ENCODE measurements around the gene BCL2L13. TPM values are rescaled to one million over a fixed set of nuclear protein-coding genes. Genes with fewer than 3 reads are reported as not detected.

The BCL2L13 gene
- total RNA-seq, 1 experiment from 2014 or later, result 26.0 TPM

- TF ChIP-seq, protein P1, sequence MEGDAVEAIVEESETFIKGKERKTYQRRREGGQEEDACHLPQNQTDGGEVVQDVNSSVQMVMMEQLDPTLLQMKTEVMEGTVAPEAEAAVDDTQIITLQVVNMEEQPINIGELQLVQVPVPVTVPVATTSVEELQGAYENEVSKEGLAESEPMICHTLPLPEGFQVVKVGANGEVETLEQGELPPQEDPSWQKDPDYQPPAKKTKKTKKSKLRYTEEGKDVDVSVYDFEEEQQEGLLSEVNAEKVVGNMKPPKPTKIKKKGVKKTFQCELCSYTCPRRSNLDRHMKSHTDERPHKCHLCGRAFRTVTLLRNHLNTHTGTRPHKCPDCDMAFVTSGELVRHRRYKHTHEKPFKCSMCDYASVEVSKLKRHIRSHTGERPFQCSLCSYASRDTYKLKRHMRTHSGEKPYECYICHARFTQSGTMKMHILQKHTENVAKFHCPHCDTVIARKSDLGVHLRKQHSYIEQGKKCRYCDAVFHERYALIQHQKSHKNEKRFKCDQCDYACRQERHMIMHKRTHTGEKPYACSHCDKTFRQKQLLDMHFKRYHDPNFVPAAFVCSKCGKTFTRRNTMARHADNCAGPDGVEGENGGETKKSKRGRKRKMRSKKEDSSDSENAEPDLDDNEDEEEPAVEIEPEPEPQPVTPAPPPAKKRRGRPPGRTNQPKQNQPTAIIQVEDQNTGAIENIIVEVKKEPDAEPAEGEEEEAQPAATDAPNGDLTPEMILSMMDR (conservative IDR thresholded peaks at IDR 0.05), result no peak
- Histone ChIP-seq H3K56ac (ENCODE audit: insufficient read length, low read depth, low read length) (no peak overlapping the region), H3K27me3 (ENCODE audit: insufficient read depth, low read length) (no peaks in the 10 kb centered on the region)
Observed at GRCh38 chr22:17638182-17638431, 450 bp upstream of the BCL2L13 start.

More at GRCh38 chr22:17638182-17638431, 450 bp upstream of the BCL2L13 start:
- Histone ChIP-seq H2AK5ac (ENCODE audit: insufficient read length, low read length) (no peak overlapping the region), H3K4ac (ENCODE audit: low read depth, low read length) (no peak overlapping the region), H3K79me2 (ENCODE audit: insufficient read depth, low read length) (0 out of 2 replicates have a peak, but pooled peaks cover 3% of the 10 kb centered on the region), H3K9ac (ENCODE audit: extremely low read depth, insufficient read length, low read length) (peak overlapping the region; percentile 83), H2AFZ (ENCODE audit: low read length) (no peak overlapping the region), H3K4me2 (ENCODE audit: insufficient read depth, insufficient read length, low read length) (peak overlapping the region; percentile 79), H3K14ac (ENCODE audit: insufficient read depth, low read length) (peak overlapping the region; percentile 41; the same call in 1 of the 2 replicates), H3K4me1 (ENCODE audit: insufficient read depth, low read length) (no peaks in the 10 kb centered on the region; the same call in 1 of the 2 replicates), H2BK15ac (ENCODE audit: low read depth, low read length) (no peak overlapping the region), H2BK20ac (ENCODE audit: low read depth, low read length, poor library complexity, severe bottlenecking) (no peak overlapping the region), H4K5ac (ENCODE audit: insufficient read length, low read depth, low read length) (no peak overlapping the region), H2BK12ac (ENCODE audit: insufficient read length, low read depth, low read length) (no peak overlapping the region), H3T11ph (ENCODE audit: low read length) (no peak overlapping the region), H3K23ac (ENCODE audit: insufficient read length, low read depth, low read length) (no peak overlapping the region), H3K18ac (ENCODE audit: insufficient read length, low read depth, low read length) (peak overlapping the region; percentile 78), H2BK120ac (ENCODE audit: low read depth, low read length, poor library complexity, severe bottlenecking) (no peak overlapping the region), H3K27ac (ENCODE audit: insufficient read length, low read depth, low read length) (peak overlapping the region; percentile 88), H4K8ac (replicated peaks; ENCODE audit: insufficient read length, low read depth, low read length) (no peak overlapping the region), H3K23me2 (ENCODE audit: insufficient read length, low read depth, low read length, poor library complexity, severe bottlenecking) (peaks cover 6% of the 10 kb centered on the region), H4K20me1 (ENCODE audit: control insufficient read depth, insufficient read depth, insufficient read length) (no peaks in the 10 kb centered on the region), H3K79me1 (ENCODE audit: insufficient read depth, low read depth, low read length, poor library complexity, severe bottlenecking) (no peaks in the 10 kb centered on the region), H4K91ac (ENCODE audit: insufficient read length, low read depth, low read length) (no peak overlapping the region), H2BK5ac (ENCODE audit: insufficient read length, low read length) (no peak overlapping the region), H3K9me3 (ENCODE audit: control insufficient read depth, low read depth, low read length) (no peaks in the 10 kb centered on the region)
- Mint-ChIP-seq H3K27me3 (ENCODE audit: low read depth) (no peaks in the 10 kb centered on the region), H3K36me3 (ENCODE audit: insufficient read depth in 1 of 3, low read depth in 3 of 3) (peaks cover 12 to 21% (median 15%) of the 10 kb centered on the region in 3 experiments), H3K9me3 (peaks cover 2 to 5% of the 10 kb centered on the region in 2 experiments; a peak in 1 of 5 replicates), H3K4me3 (peak overlapping the region; percentile 84 to 90), H3K4me1 (peaks cover 6 to 18% of the 10 kb centered on the region in 2 experiments), H3K27ac (peak overlapping the region; percentile 96 to 99 (median 98))
- DNase-seq, result no peak
- WGBS (ENCODE audit: extremely low coverage, insufficient read length, low lambda C conversion rate), result no CpG with 5 or more reads among the region's 10 CpGs
